HG03159 (cell line): Measurements from ENCODE around the gene ADGRF4.
"Not testable (repeated sequence)": the region's sequence is repeated elsewhere in the genome, so short reads cannot be mapped to it uniquely, and the experiment has no call there.

Experiments used
- ATAC-seq: cut with Tn5 transposase; IDR thresholded peaks from one replicate; pipeline ENCODE4 v1.9.1; 2021; ENCODE audit warnings: mild to moderate bottlenecking, moderate library complexity; ENCODE audit not compliant: unreplicated experiment

ADGRF4 gene

DNA sequence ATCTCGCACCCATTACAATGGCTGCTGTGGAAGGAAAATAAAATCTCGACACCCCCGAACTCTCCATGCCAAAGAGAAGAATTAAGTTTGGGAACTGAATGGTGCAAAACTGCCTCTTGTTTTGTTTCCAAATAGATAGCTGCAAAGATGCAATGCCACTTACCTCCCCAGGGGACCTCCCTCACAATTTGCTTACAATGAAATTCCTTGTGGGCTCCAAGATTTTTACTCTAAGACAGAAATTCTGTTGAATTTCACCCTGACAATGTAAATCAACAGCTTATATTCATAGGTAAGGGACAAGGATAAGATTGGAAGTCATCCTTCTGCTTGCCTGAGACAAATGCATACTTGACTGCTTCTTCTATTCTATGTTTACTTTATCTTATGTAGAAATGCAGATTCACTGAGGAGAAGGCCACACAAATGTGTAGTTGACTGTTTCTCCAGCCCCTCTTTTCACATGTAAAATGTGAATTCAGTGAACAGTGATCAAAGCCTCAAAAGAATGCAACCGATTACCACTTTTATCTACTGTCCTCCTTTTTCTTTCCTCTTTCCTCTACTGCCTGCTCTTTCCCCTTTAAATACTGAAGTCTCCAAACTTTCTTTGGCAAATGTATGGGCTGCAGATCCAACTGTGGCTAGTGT is 36.6 kb downstream of the ADGRF4 start:
- ATAC-seq, result no peak

DNA sequence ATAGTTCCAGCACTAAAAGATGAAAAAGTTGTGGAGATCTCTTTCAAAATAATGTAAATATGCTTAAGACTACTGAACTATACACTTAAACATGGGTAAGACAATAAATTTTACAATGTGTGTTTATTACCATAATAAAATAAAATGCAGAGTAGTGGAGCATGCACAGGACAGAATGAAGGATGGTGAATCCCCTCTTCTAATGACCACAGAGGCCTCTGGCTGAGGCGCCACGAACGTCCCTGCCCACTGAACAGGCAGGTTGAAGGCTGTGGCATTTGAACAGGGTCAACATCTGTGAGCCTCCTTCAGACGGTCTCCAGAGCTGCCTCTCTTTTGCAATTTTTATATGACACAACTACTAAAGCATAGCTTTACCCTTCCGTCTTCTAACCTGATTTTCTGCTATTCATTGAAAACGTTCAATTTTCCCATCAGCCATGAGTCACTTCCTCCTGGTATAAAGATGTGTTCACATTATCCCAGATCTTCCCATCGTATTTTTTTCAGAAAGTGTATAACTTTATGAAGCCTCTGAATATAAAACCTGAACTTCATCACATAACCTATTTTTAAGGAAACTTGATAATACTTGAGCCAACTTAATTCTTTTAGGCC is 37.8 kb downstream of the ADGRF4 start:
- no peak for ATAC-seq

DNA sequence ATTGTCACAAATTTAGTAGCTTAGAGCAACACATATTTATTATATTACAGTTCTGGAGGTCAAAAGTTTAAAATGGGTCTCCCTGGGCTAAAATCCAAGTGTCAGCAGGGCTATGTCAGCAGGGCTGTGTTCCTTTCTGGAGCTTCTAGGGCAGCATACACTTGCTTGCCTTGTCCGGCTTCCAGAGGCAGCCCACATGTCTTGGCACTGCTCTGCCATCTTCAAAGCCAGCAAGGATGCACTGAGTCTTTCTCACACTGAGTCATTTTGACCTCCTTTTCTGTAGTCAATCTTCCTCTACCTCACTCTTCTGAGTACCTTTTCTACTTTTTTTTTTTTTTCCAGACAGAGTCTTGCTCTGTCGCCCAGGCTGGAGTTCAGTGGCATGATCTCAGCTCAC is 39.0 kb downstream of the ADGRF4 start:
- ATAC-seq, result no peak

DNA sequence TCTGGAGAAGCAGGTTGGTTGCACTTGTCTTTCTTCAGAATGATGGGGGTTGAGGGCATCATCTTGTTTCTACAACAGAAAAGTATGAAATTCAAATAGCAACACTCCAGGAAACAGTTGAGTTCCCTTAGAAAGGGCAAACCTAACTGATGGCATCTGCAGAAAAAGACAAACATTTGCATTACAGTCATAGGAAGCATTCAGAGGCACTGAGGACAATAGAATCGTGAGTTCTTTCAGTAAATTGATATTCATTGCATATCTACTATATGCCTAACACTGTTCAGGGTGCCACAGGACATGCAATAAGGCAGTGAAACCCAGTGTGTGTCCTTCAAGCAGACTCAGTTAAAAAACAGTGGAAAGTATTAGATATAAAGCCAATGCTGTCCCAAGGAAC is 42.3 kb downstream of the ADGRF4 start:
- no peak for ATAC-seq

DNA sequence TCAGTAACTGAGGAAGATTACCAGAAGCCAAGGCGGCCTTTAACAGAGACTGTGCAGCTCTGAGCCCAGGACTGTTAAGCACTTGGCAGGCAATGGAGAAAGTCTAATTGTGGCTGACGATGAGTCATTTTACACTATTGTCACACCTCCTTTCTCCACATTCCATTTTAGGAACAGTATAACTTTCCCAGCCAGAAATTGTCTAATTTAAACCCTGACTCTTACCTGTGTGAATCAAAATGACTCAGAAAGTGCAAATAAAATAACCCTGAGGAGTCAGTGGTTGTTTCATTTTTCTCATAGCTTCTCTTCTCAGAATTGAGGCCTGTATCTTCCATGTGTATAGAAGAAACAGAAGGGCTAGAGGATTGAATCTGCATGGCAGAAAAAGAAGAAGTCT is 43.4 kb downstream of the ADGRF4 start:
- ATAC-seq, result no peak

DNA sequence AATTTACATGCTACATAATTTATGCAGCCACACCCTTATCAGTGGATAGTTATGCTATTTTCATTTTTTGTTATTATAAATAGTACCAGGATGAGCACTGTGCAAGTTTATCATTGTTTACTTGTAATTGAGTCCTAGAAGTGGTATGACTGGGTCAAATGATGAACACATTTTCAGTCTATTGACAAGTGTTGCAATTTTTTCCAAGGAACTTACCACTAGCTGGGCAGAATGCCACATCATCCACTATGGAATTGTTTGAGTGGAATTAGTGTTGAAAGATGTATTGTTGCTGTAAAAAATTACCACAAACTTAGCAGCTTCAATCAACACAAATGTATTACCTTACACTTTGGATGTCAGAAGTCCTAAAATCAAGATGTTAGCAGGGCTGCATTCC is 45.4 kb downstream of the ADGRF4 start:
- ATAC-seq, result no peak

DNA sequence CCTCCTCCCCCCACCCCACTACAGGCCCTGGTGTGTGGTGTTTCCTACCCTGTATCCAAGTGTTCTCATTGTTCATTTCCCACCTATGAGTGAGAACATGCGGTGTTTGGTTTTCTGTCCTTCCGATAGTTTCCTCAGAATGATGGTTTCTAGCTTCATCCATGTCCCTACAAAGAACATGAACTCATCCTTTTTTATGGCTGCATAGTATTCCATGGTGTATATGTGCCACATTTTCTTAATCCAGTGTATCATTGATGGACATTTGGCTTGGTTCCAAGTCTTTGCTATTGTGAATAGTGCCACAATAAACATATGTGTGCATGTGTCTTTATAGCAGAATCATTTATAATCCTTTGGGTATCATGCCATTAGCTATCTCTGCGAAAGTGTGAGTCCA is 46.9 kb downstream of the ADGRF4 start:
- ATAC-seq, result not testable (repeated sequence)

DNA sequence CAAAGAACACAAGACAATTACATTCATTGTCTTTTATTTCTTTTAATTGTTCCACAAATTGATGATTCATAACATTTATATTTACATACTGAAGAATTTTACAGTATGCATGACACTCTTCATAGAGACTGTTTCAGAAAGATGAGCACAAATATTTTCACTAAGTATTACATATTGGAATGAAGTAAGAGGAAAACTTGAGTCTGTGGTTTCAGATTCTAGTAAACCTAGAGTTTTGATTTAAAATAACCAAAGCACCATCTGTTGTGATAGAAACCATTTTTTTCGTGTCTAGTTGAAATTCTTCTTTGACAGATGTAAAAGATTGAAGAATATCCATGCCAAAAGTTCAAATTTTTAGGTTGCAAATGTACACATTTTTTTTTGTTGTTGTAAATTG is 51.4 kb downstream of the ADGRF4 start:
- no peak for ATAC-seq

DNA sequence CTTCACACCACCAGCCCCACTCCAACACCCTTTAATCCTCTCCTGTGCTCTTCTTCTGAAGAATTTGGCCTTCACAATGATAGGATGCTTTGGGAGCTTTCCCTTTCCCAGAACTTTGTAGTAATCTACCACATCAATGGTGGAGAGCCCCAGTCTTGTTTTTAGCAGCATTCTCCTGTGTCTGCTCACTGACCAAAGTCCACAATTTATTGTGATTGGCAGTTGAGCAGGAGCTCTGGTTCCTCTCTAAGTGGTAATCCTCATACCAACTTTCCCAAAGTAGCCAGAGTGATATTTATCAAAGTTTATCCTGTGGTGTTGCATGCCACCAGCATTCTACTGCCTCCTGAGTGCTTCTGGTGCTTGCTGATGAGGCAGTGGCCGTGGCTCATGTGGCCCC is 54.4 kb downstream of the ADGRF4 start:
- ATAC-seq, result no peak

DNA sequence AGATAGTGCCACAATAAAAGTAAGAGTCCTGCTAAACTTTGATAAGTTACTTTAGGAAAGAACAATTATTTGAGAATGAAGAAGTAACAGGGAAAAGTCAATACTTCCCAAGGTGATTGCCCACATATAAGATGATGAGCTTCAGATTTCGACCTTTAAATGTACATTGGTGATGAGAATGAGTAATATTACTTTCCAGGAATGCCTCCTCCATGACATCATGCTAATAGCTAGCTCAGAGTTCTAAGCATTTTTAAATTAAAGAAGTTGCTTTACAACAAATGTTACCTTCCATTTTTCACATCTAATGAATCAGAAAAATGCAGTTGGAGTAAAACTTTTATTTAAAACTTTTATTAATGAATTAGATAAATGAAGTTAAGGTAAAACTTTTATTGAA is 61.0 kb downstream of the ADGRF4 start:
- no peak for ATAC-seq

DNA sequence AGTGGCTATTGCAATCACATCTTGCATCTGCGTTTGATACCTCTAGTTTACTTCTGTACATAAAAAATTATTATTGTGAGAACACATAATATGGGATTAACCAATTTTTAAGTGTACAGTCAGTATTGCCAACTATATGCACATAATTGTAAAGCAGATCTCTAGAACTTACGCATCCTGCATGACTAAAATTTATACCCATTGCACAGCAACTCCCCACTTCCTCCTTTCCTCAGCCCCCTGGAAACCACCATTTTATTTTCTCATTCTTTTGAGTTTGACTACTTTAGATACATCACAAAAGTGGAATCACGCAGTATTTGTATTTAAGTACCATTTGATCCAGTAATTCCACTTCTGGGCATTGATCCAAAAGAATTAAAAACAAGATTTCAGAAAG is 64.1 kb downstream of the ADGRF4 start:
- ATAC-seq, result no peak

DNA sequence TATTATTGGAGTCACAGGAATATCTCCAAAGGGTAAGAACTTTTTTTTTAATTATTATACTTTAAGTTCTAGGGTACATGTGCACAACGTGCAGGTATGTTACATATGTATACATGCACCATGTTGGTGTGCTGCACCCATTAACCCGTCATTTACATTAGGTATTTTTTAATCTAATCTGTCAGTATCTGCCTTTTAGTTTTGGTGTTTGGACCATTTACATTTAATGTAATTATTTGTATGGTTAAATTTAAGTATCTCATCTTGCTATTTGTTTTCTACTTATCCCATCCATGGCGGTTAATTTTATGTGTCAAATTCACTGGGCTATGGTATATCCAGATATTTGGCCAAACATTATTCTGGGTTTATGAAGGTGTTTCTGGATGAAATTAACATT is 68.1 kb downstream of the ADGRF4 start:
- no peak for ATAC-seq

DNA sequence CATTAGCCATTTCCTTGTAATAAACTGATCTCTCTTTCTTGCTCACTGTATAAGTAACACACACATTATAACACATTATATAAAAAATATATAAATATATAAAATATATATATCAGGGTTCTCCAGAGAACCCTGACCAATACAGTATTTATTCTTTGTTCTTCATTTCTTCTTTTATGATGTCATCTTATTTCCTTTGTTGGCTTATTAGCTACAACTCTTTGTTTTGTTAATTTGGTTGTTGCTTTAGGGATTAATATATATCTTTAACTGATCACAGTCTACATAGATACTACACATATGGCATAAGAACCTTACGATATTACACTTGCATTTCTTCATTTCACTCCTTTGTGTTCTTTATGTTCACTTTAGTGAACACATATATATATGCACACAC is 68.7 kb downstream of the ADGRF4 start:
- no peak for ATAC-seq

DNA sequence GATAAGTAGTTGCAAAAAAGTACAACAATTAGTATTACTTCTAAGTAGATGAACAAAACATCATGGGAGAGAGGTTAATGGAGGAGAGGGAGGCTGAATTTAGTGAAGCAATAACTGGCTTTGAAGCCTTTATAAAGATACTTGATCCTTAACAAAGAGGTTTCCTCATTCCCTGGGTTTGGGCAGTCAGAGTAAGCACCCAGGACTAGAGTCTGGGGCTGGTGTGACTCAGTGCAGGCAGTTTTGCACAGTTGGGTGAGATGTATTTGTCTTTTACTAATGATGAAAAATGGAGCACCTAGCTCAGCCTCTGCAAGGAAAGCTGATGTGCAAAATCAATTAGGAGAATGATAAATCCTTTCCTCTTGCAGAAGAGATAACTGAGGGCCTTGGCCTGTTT is 71.6 kb downstream of the ADGRF4 start:
- ATAC-seq, result no peak
